Subcutaneous adipose tissue (tissue), 4 donors: Measurements from ENCODE around the gene KCNMA1. TPM values are rescaled to one million over a fixed set of nuclear protein-coding genes. Genes with fewer than 3 reads are reported as not detected.

Experiments
- CTCF ChIP-seq: fragments of 450-650 bp; IDR thresholded peaks from one replicate; pipeline ENCODE4 v1.5.1; 2016; ENCODE audit warnings: low read depth, mild to moderate bottlenecking, control low read depth, antibody characterized with exemption, moderate library complexity
- total RNA-seq, 4 donors: library from RNA; depleted of rRNA; stranded (reverse); fragments of >200 nt; gene quantifications; one replicate each; pipeline ENCODE4 v1.1.0, GENCODE V29; 2016

Gene KCNMA1
- total RNA-seq, 4 donors from 2014 or later: 10.3 to 91.5 (median 23.8) TPM

GRCh38 chr10:77072361-77072835, 565.2 kb downstream of the KCNMA1 start:
- no peak for TF ChIP-seq CTCF

- no peak for TF ChIP-seq CTCF
Measured at GRCh38 chr10:77071956-77072355, 565.7 kb downstream of the KCNMA1 start.

DNA sequence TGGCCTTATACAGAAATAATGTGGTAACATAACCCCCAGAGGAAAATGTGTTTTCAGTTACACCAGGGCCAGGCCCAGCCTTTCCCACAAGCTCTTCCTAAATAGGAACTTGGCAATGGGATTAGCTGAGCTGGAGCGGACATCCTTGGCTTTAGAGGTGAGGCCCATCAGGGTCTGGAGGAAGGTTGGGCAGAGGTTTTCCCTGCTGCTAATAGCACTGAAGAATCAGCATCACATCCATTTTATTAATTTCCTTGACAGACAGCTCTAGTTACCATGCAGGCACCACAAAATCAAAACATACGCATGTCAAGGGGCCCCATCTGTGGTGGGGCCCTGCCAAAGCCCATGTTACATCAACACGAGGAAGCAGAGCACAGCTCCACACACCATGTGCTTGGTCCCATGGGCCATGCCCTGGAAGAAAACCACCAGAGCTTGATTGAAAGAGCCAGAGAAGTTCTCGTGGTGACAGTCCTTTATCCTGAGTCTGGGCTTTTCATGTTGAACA, 566.6 kb downstream of the KCNMA1 start:
- TF ChIP-seq CTCF: no peak

GRCh38 chr10:77070346-77070745, 567.3 kb downstream of the KCNMA1 start:
- TF ChIP-seq CTCF: no peak

GRCh38 chr10:77068969-77069368, 568.6 kb downstream of the KCNMA1 start:
- TF ChIP-seq CTCF: no peak

GRCh38 chr10:77068272-77068671, 569.3 kb downstream of the KCNMA1 start:
- TF ChIP-seq CTCF: no peak

DNA sequence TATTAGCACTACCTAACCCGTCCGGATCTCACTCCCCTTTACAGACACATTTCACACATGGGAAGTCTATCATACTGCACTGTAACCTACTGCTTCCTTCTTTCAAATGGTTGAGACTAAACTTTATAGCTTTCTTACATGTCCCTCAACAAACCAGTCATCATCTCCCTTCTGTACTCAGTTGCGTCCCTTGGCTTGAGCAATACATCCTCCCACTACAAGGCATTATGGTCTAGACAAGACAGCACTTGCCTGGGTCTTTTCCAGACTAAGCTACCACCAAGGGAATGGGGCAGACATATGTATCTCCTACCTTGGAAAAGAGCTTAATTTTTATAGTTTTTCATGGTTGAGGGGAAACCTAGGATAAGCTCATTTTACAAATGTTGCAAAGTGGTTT, 575.2 kb downstream of the KCNMA1 start:
- TF ChIP-seq CTCF: no peak
